Smooth muscle cell (in vitro differentiated cells): ENCODE data around the gene ZFP28. TPM values are rescaled to one million over a fixed set of nuclear protein-coding genes. Genes with fewer than 3 reads are reported as not detected.

Experiments used
- DNase-seq: peaks from one replicate; lab custom pipeline; 2025; ENCODE audit not compliant: unreplicated experiment; lab: John Stamatoyannopoulos, UW
- H2AFZ ChIP-seq: fragments of 200-600 bp; sonication (generic); 2 replicates; pipeline ENCODE4 v1.6.0; 2016; ENCODE audit warnings: antibody characterized with exemption, low read depth, mild to moderate bottlenecking
- H3F3A ChIP-seq: fragments of 200-600 bp; sonication (generic); 2 replicates; pipeline ENCODE4 v1.6.0; 2017; ENCODE audit warnings: antibody characterized with exemption, low read depth
- H3K27ac ChIP-seq: fragments of 200-600 bp; sonication (generic); 2 replicates; pipeline ENCODE4 v1.5.1; 2016; ENCODE audit warnings: low read depth, mild to moderate bottlenecking
- H3K27me3 ChIP-seq: fragments of 200-600 bp; sonication (generic); 2 replicates; pipeline ENCODE4 v1.6.1; 2016; ENCODE audit warnings: low read depth, mild to moderate bottlenecking
- H3K36me3 ChIP-seq: fragments of 200-600 bp; sonication (generic); 2 replicates; pipeline ENCODE4 v1.5.1; 2016; ENCODE audit warnings: low read depth
- H3K4me1 ChIP-seq: fragments of 200-600 bp; sonication (generic); 2 replicates; pipeline ENCODE4 v1.5.1; 2016; ENCODE audit warnings: low read depth
- H3K4me2 ChIP-seq: fragments of 200-600 bp; sonication (generic); 2 replicates; pipeline ENCODE4 v1.6.0; 2016; ENCODE audit warnings: mild to moderate bottlenecking
- H3K4me3 ChIP-seq: fragments of 200-600 bp; sonication (generic); 2 replicates; pipeline ENCODE4 v1.5.1; 2016; ENCODE audit warnings: mild to moderate bottlenecking
- H3K79me2 ChIP-seq: fragments of 200-600 bp; sonication (generic); 2 replicates; pipeline ENCODE4 v1.6.0; 2016; ENCODE audit warnings: low read depth, mild to moderate bottlenecking
- H3K9ac ChIP-seq: fragments of 200-600 bp; sonication (generic); 2 replicates; pipeline ENCODE4 v1.6.0; 2016; ENCODE audit warnings: low read depth
- H3K9me3 ChIP-seq: fragments of 200-600 bp; sonication (generic); replicated peaks from 2 replicates; pipeline ENCODE4 v1.5.1; 2016; ENCODE audit warnings: low read depth
- H4K20me1 ChIP-seq: fragments of 200-600 bp; sonication (generic); 2 replicates; pipeline ENCODE4 v1.6.0; 2016; ENCODE audit warnings: low read depth
- WGBS: methylation state at CpG from one replicate; pipeline ENCODE4 v1.1.7; 2016; ENCODE audit warnings: low lambda C conversion rate; 5-methylcytosine and 5-hydroxymethylcytosine counted together
- polyA plus RNA-seq: library from polyadenylated mRNA; unstranded; fragments of >200 nt; fragmentation: Nextera tagmentation; extraction: Ambion mirVana; gene quantifications from 2 replicates; pipeline ENCODE4 v1.2.1, GENCODE V29; 2016
- total RNA-seq: library from RNA; depleted of rRNA; stranded (reverse); fragments of >200 nt; gene quantifications from 2 replicates; pipeline ENCODE4 v1.2.3, GENCODE V29; 2014
- TF ChIP-seq, protein P1 (sequence below): fragments of 200-600 bp; sonication (generic); IDR thresholded peaks from 2 replicates; pipeline ENCODE4 v1.5.1; 2017; ENCODE audit warnings: borderline replicate concordance, mild to moderate bottlenecking, antibody characterized with exemption; ENCODE audit not compliant: insufficient read depth, poor library complexity, severe bottlenecking

Gene ZFP28
- total and polyA plus RNA-seq, 2 experiments from 2014 or later = 6.2 to 6.9 TPM

DNA sequence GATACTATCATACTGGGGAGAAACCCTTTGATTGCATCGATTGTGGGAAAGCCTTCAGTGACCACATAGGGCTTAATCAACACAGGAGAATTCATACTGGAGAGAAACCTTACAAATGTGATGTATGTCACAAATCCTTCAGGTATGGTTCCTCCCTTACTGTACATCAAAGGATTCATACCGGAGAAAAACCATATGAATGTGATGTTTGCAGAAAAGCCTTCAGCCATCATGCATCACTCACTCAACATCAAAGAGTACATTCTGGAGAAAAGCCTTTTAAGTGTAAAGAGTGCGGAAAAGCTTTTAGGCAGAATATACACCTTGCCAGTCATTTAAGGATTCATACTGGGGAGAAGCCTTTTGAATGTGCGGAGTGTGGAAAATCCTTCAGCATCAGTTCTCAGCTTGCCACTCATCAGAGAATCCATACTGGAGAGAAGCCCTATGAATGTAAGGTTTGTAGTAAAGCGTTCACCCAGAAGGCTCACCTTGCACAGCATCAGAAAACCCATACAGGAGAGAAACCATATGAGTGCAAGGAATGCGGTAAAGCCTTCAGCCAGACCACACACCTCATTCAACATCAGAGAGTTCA, 15.6 kb downstream of the ZFP28 start:
- H3K36me3 ChIP-seq = peaks cover 69% of the 10 kb centered on the region
- no peak overlapping the region for H3K27ac ChIP-seq
- H3K4me3 ChIP-seq = no peak overlapping the region
- no peaks in the 10 kb centered on the region for H4K20me1 ChIP-seq
- TF ChIP-seq, protein P1, sequence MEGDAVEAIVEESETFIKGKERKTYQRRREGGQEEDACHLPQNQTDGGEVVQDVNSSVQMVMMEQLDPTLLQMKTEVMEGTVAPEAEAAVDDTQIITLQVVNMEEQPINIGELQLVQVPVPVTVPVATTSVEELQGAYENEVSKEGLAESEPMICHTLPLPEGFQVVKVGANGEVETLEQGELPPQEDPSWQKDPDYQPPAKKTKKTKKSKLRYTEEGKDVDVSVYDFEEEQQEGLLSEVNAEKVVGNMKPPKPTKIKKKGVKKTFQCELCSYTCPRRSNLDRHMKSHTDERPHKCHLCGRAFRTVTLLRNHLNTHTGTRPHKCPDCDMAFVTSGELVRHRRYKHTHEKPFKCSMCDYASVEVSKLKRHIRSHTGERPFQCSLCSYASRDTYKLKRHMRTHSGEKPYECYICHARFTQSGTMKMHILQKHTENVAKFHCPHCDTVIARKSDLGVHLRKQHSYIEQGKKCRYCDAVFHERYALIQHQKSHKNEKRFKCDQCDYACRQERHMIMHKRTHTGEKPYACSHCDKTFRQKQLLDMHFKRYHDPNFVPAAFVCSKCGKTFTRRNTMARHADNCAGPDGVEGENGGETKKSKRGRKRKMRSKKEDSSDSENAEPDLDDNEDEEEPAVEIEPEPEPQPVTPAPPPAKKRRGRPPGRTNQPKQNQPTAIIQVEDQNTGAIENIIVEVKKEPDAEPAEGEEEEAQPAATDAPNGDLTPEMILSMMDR = no peak
- peaks cover 74% of the 10 kb centered on the region for H3K9me3 ChIP-seq
- H3F3A ChIP-seq = no peaks in the 10 kb centered on the region
- DNase-seq = no peak
- H3K27me3 ChIP-seq = no peaks in the 10 kb centered on the region
- no peaks in the 10 kb centered on the region for H3K79me2 ChIP-seq
- no peak overlapping the region for H3K4me2 ChIP-seq
- H2AFZ ChIP-seq = no peak overlapping the region
- 83% methylated on average over 6 of the region's 6 CpGs for WGBS
- H3K9ac ChIP-seq = no peak overlapping the region
- no peaks in the 10 kb centered on the region for H3K4me1 ChIP-seq

DNA sequence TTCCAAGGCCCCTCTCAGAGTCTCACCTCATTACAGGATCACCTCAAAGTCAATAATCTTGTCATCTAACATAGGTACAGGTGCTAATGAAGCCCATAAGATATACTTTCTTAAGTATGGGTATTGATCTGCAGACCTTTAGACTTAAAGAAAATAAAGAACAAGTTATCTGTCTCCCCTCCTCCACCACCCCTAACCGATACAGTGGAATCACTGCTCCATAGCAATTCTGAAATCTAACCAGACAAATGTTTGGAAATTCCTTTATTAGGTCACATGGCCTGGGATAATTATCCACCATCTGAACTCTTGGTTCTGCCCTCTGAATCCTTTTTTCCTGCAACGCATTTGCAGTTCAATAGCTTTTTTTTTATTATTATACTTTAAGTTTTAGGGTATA, 24.0 kb downstream of the ZFP28 start:
- Histone ChIP-seq H3K4me2 (no peak overlapping the region), H3K27ac (no peak overlapping the region), H3K9ac (no peak overlapping the region), H4K20me1 (no peaks in the 10 kb centered on the region), H3K79me2 (no peaks in the 10 kb centered on the region), H2AFZ (no peak overlapping the region), H3K4me1 (no peaks in the 10 kb centered on the region), H3K9me3 (peaks cover 18% of the 10 kb centered on the region), H3K36me3 (peaks cover 9% of the 10 kb centered on the region), H3K27me3 (no peaks in the 10 kb centered on the region), H3K4me3 (no peak overlapping the region), H3F3A (no peaks in the 10 kb centered on the region)
- no peak for DNase-seq
- TF ChIP-seq, protein P1 = no peak
- 95% methylated on average over 2 of the region's 2 CpGs for WGBS

DNA sequence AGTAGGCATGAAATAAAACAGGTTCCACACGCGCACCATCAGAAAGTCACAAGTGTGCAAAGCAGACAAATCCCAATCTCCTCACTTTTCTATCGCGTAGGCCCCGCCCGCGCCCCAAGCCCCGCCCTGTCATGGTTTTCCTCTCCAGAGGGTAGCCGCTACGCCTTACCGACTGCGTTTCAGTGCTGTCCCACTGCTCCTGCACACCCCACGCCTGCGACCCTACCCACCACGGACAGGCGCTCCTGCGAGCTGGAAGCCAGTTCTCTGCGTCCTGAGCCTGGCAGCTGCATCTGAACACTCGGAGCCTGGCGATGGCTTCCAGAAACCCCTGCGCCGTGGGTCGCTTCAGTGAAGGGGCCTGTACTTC, 28.1 kb downstream of the ZFP28 start:
- peaks cover 47% of the 10 kb centered on the region for H3K9me3 ChIP-seq
- peak overlapping the region; percentile 90 for H3K4me2 ChIP-seq
- no peaks in the 10 kb centered on the region for H3F3A ChIP-seq
- TF ChIP-seq, protein P1 = no peak
- peak overlapping the region; percentile 98 for H2AFZ ChIP-seq
- H3K79me2 ChIP-seq = peaks cover 7% of the 10 kb centered on the region
- no peak for DNase-seq
- H3K27ac ChIP-seq = peak overlapping the region; percentile 10
- peak overlapping the region; percentile 63 for H3K9ac ChIP-seq
- no peaks in the 10 kb centered on the region for H3K27me3 ChIP-seq
- H3K4me1 ChIP-seq = no peaks in the 10 kb centered on the region
- no peaks in the 10 kb centered on the region for H4K20me1 ChIP-seq
- H3K36me3 ChIP-seq = peaks cover 43% of the 10 kb centered on the region
- H3K4me3 ChIP-seq = peak overlapping the region; percentile 91
- WGBS = 4% methylated on average over 21 of the region's 23 CpGs
